HFF-Myc (cell line): ENCODE measurements around the gene ARHGAP19.

Experiments used
- DNase-seq: peaks from one replicate; pipeline ENCODE4 v3.0.0-alpha.2; 2011; ENCODE audit warnings: low read depth; ENCODE audit errors: extremely low read depth
- H3K4me3 ChIP-seq: replicated peaks from 2 replicates; pipeline ENCODE4 v1.5.1; 2011; ENCODE audit warnings: low read depth, mild to moderate bottlenecking, control low read depth, low read length
- CTCF ChIP-seq: IDR thresholded peaks from 2 replicates; pipeline ENCODE4 v1.5.1; 2012; ENCODE audit warnings: mild to moderate bottlenecking, low read depth, low read length, control low read depth; ENCODE audit errors: missing control alignments

The ARHGAP19 gene

GRCh38 chr10:97311111-97311626, 18.7 kb upstream of the ARHGAP19 start:
- DNase-seq = no peak
- no peak overlapping the region for H3K4me3 ChIP-seq
- no peak for TF ChIP-seq CTCF

- H3K4me3 ChIP-seq = no peak overlapping the region
- TF ChIP-seq CTCF = no peak
- DNase-seq = no peak
These were observed 15.7 kb upstream of the ARHGAP19 start for GRCh38 chr10:97307866-97308780.

- no peak for TF ChIP-seq CTCF
- no peak for DNase-seq
- no peak overlapping the region for H3K4me3 ChIP-seq
These were observed 15.0 kb upstream of the ARHGAP19 start for GRCh38 chr10:97307441-97307840.

- DNase-seq = no peak
- no peak overlapping the region for H3K4me3 ChIP-seq
- no peak for TF ChIP-seq CTCF
These were observed 9.8 kb upstream of the ARHGAP19 start for GRCh38 chr10:97302088-97302791.

GRCh38 chr10:97300980-97301379, 8.5 kb upstream of the ARHGAP19 start:
- DNase-seq = no peak
- no peak overlapping the region for H3K4me3 ChIP-seq
- TF ChIP-seq CTCF = no peak

- no peak for DNase-seq
- no peak for TF ChIP-seq CTCF
- no peak overlapping the region for H3K4me3 ChIP-seq
These were observed 5.8 kb upstream of the ARHGAP19 start for GRCh38 chr10:97298223-97298571.
